Panc1 (cell line): ENCODE data around the gene PIK3R1. TPM values are rescaled to one million over a fixed set of nuclear protein-coding genes. Genes with fewer than 3 reads are reported as not detected.

Experiments
- ATAC-seq: fragments of 200-7000 bp; cut with Tn5 transposase; 2 replicates; pipeline ENCODE4 v1.9.1; 2020; ENCODE audit warnings: mild to moderate bottlenecking, moderate library complexity
- BruUV-seq: library from RNA; stranded (reverse); fragments of 400-500 nt; replicated peaks from 2 replicates; lab custom pipeline; 2021; lab: Mats Ljungman, UMichigan
- CTCF ChIA-PET: fragments of 300-600 bp; sonication (Branson Sonifier 250); formaldehyde crosslinking; loops from one replicate; lab custom pipeline; 2022; ENCODE audit warnings: antibody characterized with exemption; lab: Charles Lee
- POLR2A ChIA-PET: fragments of 300-600 bp; sonication (Branson Sonifier 250); formaldehyde crosslinking; loops from one replicate; lab custom pipeline; 2022; ENCODE audit warnings: antibody characterized with exemption; lab: Charles Lee
- DNase-seq: peaks from one replicate; pipeline ENCODE4 v3.0.0-alpha.2; 2010; ENCODE audit warnings: low read depth, low spot score
- H3K27ac ChIP-seq: 2 replicates; pipeline ENCODE4 v1.5.1; 2011; ENCODE audit warnings: mild to moderate bottlenecking, low read length, inconsistent platforms
- H3K27me3 ChIP-seq: fragments of 200-500 bp; sonication (Bioruptor generic); 2 replicates; pipeline ENCODE4 v1.6.0; 2014; ENCODE audit warnings: low read length, inconsistent platforms; ENCODE audit not compliant: control insufficient read depth, insufficient read depth
- H3K36me3 ChIP-seq: fragments of 200-500 bp; sonication (Bioruptor generic); 2 replicates; pipeline ENCODE4 v1.5.1; 2014; ENCODE audit warnings: inconsistent platforms, mild to moderate bottlenecking, low read length, moderate library complexity; ENCODE audit not compliant: control insufficient read depth, insufficient read depth
- H3K4me1 ChIP-seq: 2 replicates; pipeline ENCODE4 v1.5.1; 2011; ENCODE audit warnings: inconsistent platforms, mild to moderate bottlenecking, low read length, moderate library complexity; ENCODE audit not compliant: control insufficient read depth, insufficient read depth
- H3K4me3 ChIP-seq, 2 experiments: 2 replicates each; pipeline ENCODE4 v1.5.1; 2011 to 2012; ENCODE audit warnings: low read depth in 2 of 2, low read length in 2 of 2, mild to moderate bottlenecking in 2 of 2, inconsistent platforms in 1 of 2, moderate library complexity in 1 of 2
- H3K9me3 ChIP-seq: fragments of 200-500 bp; sonication (Bioruptor generic); 2 replicates; pipeline ENCODE4 v1.5.1; 2014; ENCODE audit warnings: low read depth, mild to moderate bottlenecking, inconsistent platforms, low read length, moderate library complexity; ENCODE audit not compliant: control insufficient read depth, insufficient read depth
- CTCF ChIP-seq: fragments of 450-650 bp; IDR thresholded peaks from 2 replicates; pipeline ENCODE4 v1.5.1; 2017; ENCODE audit warnings: mild to moderate bottlenecking
- POLR2AphosphoS5 ChIP-seq: IDR thresholded peaks from 2 replicates; pipeline ENCODE4 v1.6.1; 2012; ENCODE audit warnings: mild to moderate bottlenecking, low read depth, low read length, moderate library complexity
- REST ChIP-seq, 2 experiments: IDR thresholded peaks; 2 replicates each; pipeline ENCODE4 v1.6.1; 2011 to 2012; ENCODE audit warnings: low read depth in 2 of 2, control low read depth in 1 of 2, low read length in 1 of 2, mild to moderate bottlenecking in 1 of 2, moderate library complexity in 1 of 2; ENCODE audit not compliant: insufficient read depth in 1 of 2
- SIN3A ChIP-seq: IDR thresholded peaks from 2 replicates; pipeline ENCODE4 v1.6.1; 2012; ENCODE audit warnings: low read depth, mild to moderate bottlenecking, low read length, moderate library complexity, borderline replicate concordance; ENCODE audit not compliant: insufficient read depth
- TCF7L2 ChIP-seq: IDR thresholded peaks from 2 replicates; pipeline ENCODE4 v1.6.1; 2011; ENCODE audit warnings: mild to moderate bottlenecking, low read depth, low read length, inconsistent platforms
- in situ Hi-C: cut with HindIII; loops from 2 replicates; pipeline ENCODE4 v1.10.0; 2016; ENCODE audit warnings: low sequenced_read_pairs, low pct_unique_long_range_greater_than_20kb
- intact Hi-C: fragments of 100-400 bp; cut with micrococcal nuclease; formaldehyde crosslinking; loops from one replicate; pipeline ENCODE4 v1.10.0; 2022; ENCODE audit not compliant: unreplicated experiment
- total RNA-seq: library from RNA; stranded (reverse); gene quantifications from one replicate; pipeline ENCODE4 v1.2.1, GENCODE V29; 2021; ENCODE audit not compliant: unreplicated experiment

The PIK3R1 gene
- total RNA-seq, 1 experiment from 2014 or later: 23.4 TPM

- no peak for TF ChIP-seq REST (IDR thresholded peaks at IDR 0.05; ENCODE audit: insufficient read depth in 1 of 2, low read depth in 2 of 2, low read length in 1 of 2)
- TF ChIP-seq TCF7L2: no peak
- TF ChIP-seq CTCF: no peak
- no peak for TF ChIP-seq SIN3A
- TF ChIP-seq POLR2AphosphoS5: no peak
- no peak for ATAC-seq
- ChIA-PET POLR2A (no interaction called here), CTCF (no interaction called here)
- Histone ChIP-seq H3K4me1 (no peaks in the 10 kb centered on the region), H3K4me3 (no peak overlapping the region), H3K27ac (no peak overlapping the region), H3K36me3 (no peaks in the 10 kb centered on the region), H3K9me3 (no peaks in the 10 kb centered on the region), H3K27me3 (no peaks in the 10 kb centered on the region)
- BruUV-seq: no TSS peak
- DNase-seq: no peak
- in situ Hi-C loops (no loop called here), intact Hi-C loops (no loop called here)
These were observed 24.3 kb upstream of the PIK3R1 start for GRCh38 chr5:68191083-68191791.

DNA sequence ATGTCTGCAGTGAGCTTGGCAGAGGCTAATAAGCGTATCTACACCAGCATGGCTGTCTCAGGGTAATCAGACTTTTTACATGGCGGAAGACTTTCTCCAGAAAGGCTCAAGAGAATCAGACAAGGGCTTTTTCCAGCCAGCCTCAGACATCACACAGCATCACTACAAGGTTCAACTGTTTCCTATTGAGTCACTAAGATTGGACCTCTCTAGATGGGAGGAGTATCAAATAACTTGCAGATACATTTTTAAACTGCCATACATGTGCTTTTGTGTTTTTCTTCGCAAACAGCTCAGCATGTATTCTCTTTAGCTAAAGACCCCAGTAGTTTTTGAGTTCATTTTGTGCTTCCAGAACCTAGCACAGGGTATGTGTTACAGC lies 22.9 kb upstream of the PIK3R1 start:
- Histone ChIP-seq H3K4me3 (no peak overlapping the region), H3K9me3 (no peaks in the 10 kb centered on the region), H3K27me3 (no peaks in the 10 kb centered on the region), H3K27ac (no peak overlapping the region), H3K36me3 (no peaks in the 10 kb centered on the region), H3K4me1 (no peaks in the 10 kb centered on the region)
- in situ Hi-C loops: no loop called here
- TF ChIP-seq CTCF (no peak), REST (IDR thresholded peaks at IDR 0.05; ENCODE audit: insufficient read depth in 1 of 2, low read depth in 2 of 2, low read length in 1 of 2) (no peak), POLR2AphosphoS5 (no peak), SIN3A (no peak), TCF7L2 (no peak)
- DNase-seq (no peak), ATAC-seq (no peak)
- intact Hi-C loops: no loop called here
- BruUV-seq: no TSS peak
- POLR2A ChIA-PET: no interaction called here
- CTCF ChIA-PET: no interaction called here
